A673 (cell line): ENCODE results near the gene FBLN1. TPM values are rescaled to one million over a fixed set of nuclear protein-coding genes. Genes with fewer than 3 reads are reported as not detected.

ENCODE experiments used
- BruUV-seq: library from RNA; stranded (reverse); fragments of 400-500 nt; replicated peaks from 2 replicates; lab custom pipeline; 2021; lab: Mats Ljungman, UMichigan
- CTCF ChIA-PET: fragments of 300-600 bp; sonication (Branson Sonifier 250); formaldehyde crosslinking; loops from one replicate; lab custom pipeline; 2022; ENCODE audit warnings: antibody characterized with exemption; lab: Charles Lee
- POLR2A ChIA-PET: fragments of 300-600 bp; sonication (Branson Sonifier 250); formaldehyde crosslinking; loops from one replicate; lab custom pipeline; 2022; ENCODE audit warnings: antibody characterized with exemption; ENCODE audit not compliant: low non-redundant PET; lab: Charles Lee
- DNase-seq: peaks from one replicate; pipeline ENCODE4 v3.0.0-alpha.2; 2015; ENCODE audit warnings: low spot score
- H3K27ac ChIP-seq: fragments of 200-600 bp; sonication (generic); 2 replicates; pipeline ENCODE4 v1.5.1; 2016; ENCODE audit warnings: mixed run types, low read depth, mild to moderate bottlenecking, mixed read lengths, antibody characterized with exemption, low read length; ENCODE audit not compliant: poor library complexity, severe bottlenecking
- H3K27me3 ChIP-seq: fragments of 200-600 bp; sonication (generic); replicated peaks from 2 replicates; pipeline ENCODE4 v1.6.1; 2017; ENCODE audit warnings: mixed run types, low read depth, mild to moderate bottlenecking, mixed read lengths, antibody characterized with exemption, low read length; ENCODE audit not compliant: insufficient read depth, poor library complexity
- H3K36me3 ChIP-seq: fragments of 200-600 bp; sonication (generic); 2 replicates; pipeline ENCODE4 v1.6.1; 2016; ENCODE audit warnings: mixed run types, mild to moderate bottlenecking, mixed read lengths, antibody characterized with exemption, low read length; ENCODE audit not compliant: insufficient read depth, poor library complexity, severe bottlenecking
- H3K4me1 ChIP-seq: fragments of 200-600 bp; sonication (generic); 2 replicates; pipeline ENCODE4 v1.6.1; 2017; ENCODE audit warnings: mixed run types, mild to moderate bottlenecking, mixed read lengths, antibody characterized with exemption, low read length; ENCODE audit not compliant: insufficient read depth, poor library complexity, severe bottlenecking
- H3K4me3 ChIP-seq: fragments of 200-600 bp; sonication (generic); 2 replicates; pipeline ENCODE4 v1.5.1; 2016; ENCODE audit warnings: low read depth, mixed run types, mild to moderate bottlenecking, mixed read lengths, low read length; ENCODE audit not compliant: poor library complexity, severe bottlenecking
- H3K9me3 ChIP-seq: fragments of 200-600 bp; sonication (generic); 2 replicates; pipeline ENCODE4 v1.6.1; 2016; ENCODE audit warnings: mixed run types, low read depth, mild to moderate bottlenecking, mixed read lengths, antibody characterized with exemption, low read length; ENCODE audit not compliant: poor library complexity, severe bottlenecking
- CTCF ChIP-seq: fragments of 300-800, 200-600 bp; sonication (generic); conservative IDR thresholded peaks from 2 replicates; pipeline ENCODE4 v1.5.1; 2017; ENCODE audit warnings: low read depth, mild to moderate bottlenecking, antibody characterized with exemption, low read length, moderate library complexity, mixed read lengths
- EZH2 ChIP-seq: fragments of 200-600 bp; sonication (generic); IDR thresholded peaks from 2 replicates; pipeline ENCODE4 v1.6.1; 2017; ENCODE audit warnings: borderline replicate concordance, low read depth, mild to moderate bottlenecking, mixed read lengths, antibody characterized with exemption, low read length; ENCODE audit not compliant: poor library complexity, severe bottlenecking
- intact Hi-C: fragments of 100-400 bp; cut with micrococcal nuclease; formaldehyde crosslinking; loops from one replicate; pipeline ENCODE4 v1.10.0; 2022; ENCODE audit not compliant: unreplicated experiment
- total RNA-seq: library from RNA; stranded (reverse); gene quantifications from 2 replicates; pipeline ENCODE4 v1.2.3, GENCODE V29; 2021

The FBLN1 gene
- total RNA-seq, 1 experiment from 2014 or later: 96.4 TPM

GRCh38 chr22:45547731-45548130, 45.0 kb downstream of the FBLN1 start:
- no peak for DNase-seq
- intact Hi-C loops: no loop called here
- Histone ChIP-seq H3K9me3 (no peaks in the 10 kb centered on the region), H3K36me3 (peaks cover 18% of the 10 kb centered on the region), H3K4me1 (no peaks in the 10 kb centered on the region), H3K4me3 (no peak overlapping the region), H3K27me3 (no peaks in the 10 kb centered on the region), H3K27ac (no peak overlapping the region)
- ChIA-PET CTCF (no interaction called here), POLR2A (no interaction called here)
- TF ChIP-seq CTCF (no peak), EZH2 (no peak)
- BruUV-seq: no TSS peak

- ChIA-PET POLR2A (no interaction called here), CTCF (interaction anchor here (0.6 kb wide), 1 partner anchor 296 kb away, joined by 4 read pairs; no protein-coding TSS in a partner anchor)
- no TSS peak for BruUV-seq
- Histone ChIP-seq H3K27ac (no peak overlapping the region), H3K9me3 (no peaks in the 10 kb centered on the region), H3K4me1 (no peaks in the 10 kb centered on the region), H3K27me3 (no peaks in the 10 kb centered on the region), H3K4me3 (no peak overlapping the region), H3K36me3 (peaks cover 18% of the 10 kb centered on the region)
- intact Hi-C loops: no loop called here
- no peak for DNase-seq
- no peak for TF ChIP-seq EZH2
- no peak for TF ChIP-seq CTCF
Measured at GRCh38 chr22:45548247-45548840, 45.7 kb downstream of the FBLN1 start.

GRCh38 chr22:45548991-45549761, 46.5 kb downstream of the FBLN1 start:
- no TSS peak for BruUV-seq
- intact Hi-C loops: no loop called here
- ChIA-PET POLR2A (no interaction called here), CTCF (interaction anchor here (0.6 kb wide), 1 partner anchor 297 kb away, joined by 4 read pairs; no protein-coding TSS in a partner anchor)
- Histone ChIP-seq H3K4me3 (no peak overlapping the region), H3K27me3 (no peaks in the 10 kb centered on the region), H3K36me3 (peaks cover 16% of the 10 kb centered on the region), H3K27ac (no peak overlapping the region), H3K9me3 (no peaks in the 10 kb centered on the region), H3K4me1 (no peaks in the 10 kb centered on the region)
- DNase-seq: peak; percentile 27
- TF ChIP-seq CTCF: peak; percentile 52
- TF ChIP-seq EZH2: no peak
